WTC11 (cell line): ENCODE results near the gene GZF1. TPM values are rescaled to one million over a fixed set of nuclear protein-coding genes. Genes with fewer than 3 reads are reported as not detected.

ENCODE experiments used
- ATAC-seq: fragments of 200-7000 bp; cut with Tn5 transposase; 2 replicates; pipeline ENCODE4 v1.10.0; 2021; ENCODE audit warnings: mild to moderate bottlenecking, moderate library complexity
- CTCF ChIA-PET: fragments of 300-600 bp; sonication (Branson Sonifier 250); formaldehyde crosslinking; loops from one replicate; lab custom pipeline; 2021; ENCODE audit warnings: antibody characterized with exemption; lab: Charles Lee
- POLR2A ChIA-PET: fragments of 350-600 bp; sonication (Branson Sonifier 250); formaldehyde crosslinking; loops from one replicate; lab custom pipeline; 2021; ENCODE audit warnings: antibody characterized with exemption; lab: Charles Lee
- DNase-seq: peaks from one replicate; pipeline ENCODE4 v3.0.0; 2021; ENCODE audit warnings: low spot score
- H3K27ac Mint-ChIP-seq: 2 replicates; pipeline ENCODE4 v1.8.0; 2021; ENCODE audit warnings: mixed read lengths
- H3K27me3 Mint-ChIP-seq: 2 replicates; pipeline ENCODE4 v1.8.0; 2021; ENCODE audit warnings: low read depth, mild to moderate bottlenecking, moderate library complexity, mixed read lengths
- H3K36me3 Mint-ChIP-seq: 2 replicates; pipeline ENCODE4 v1.8.0; 2021; ENCODE audit warnings: mixed read lengths
- H3K4me1 Mint-ChIP-seq: 2 replicates; pipeline ENCODE4 v1.8.0; 2022; ENCODE audit warnings: mixed read lengths
- H3K4me3 Mint-ChIP-seq: 2 replicates; pipeline ENCODE4 v1.8.0; 2021; ENCODE audit warnings: mild to moderate bottlenecking, moderate library complexity, mixed read lengths
- H3K9me3 Mint-ChIP-seq: 2 replicates; pipeline ENCODE4 v1.8.0; 2021; ENCODE audit warnings: mixed read lengths
- CREM ChIP-seq: sonication (generic); formaldehyde crosslinking; IDR thresholded peaks from 2 replicates; pipeline ENCODE4 v1.8.1; 2022; ENCODE audit warnings: mild to moderate bottlenecking, missing genetic modification reagents, moderate library complexity
- ELF4 ChIP-seq: sonication (generic); formaldehyde crosslinking; IDR thresholded peaks from 2 replicates; pipeline ENCODE4 v1.8.1; 2022; ENCODE audit warnings: low read depth, mild to moderate bottlenecking, moderate library complexity, missing genetic modification reagents
- GABPB1 ChIP-seq: sonication (generic); formaldehyde crosslinking; IDR thresholded peaks from 2 replicates; pipeline ENCODE4 v1.8.1; 2023; ENCODE audit warnings: mild to moderate bottlenecking, missing genetic modification reagents
- GRHL2 ChIP-seq: fragments of 250-450 bp; sonication (Bioruptor Pico); IDR thresholded peaks from 2 replicates; pipeline ENCODE4 v1.8.0; 2022; ENCODE audit warnings: mild to moderate bottlenecking, moderate library complexity; ENCODE audit not compliant: insufficient replicate concordance, severe bottlenecking
- JUN ChIP-seq: sonication (generic); formaldehyde crosslinking; IDR thresholded peaks from 2 replicates; pipeline ENCODE4 v1.8.0; 2023; ENCODE audit warnings: mild to moderate bottlenecking, missing genetic modification reagents
- NFYB ChIP-seq: sonication (generic); formaldehyde crosslinking; conservative IDR thresholded peaks from 2 replicates; pipeline ENCODE4 v1.8.0; 2022; ENCODE audit warnings: low read depth, missing genetic modification reagents
- NR1H2 ChIP-seq: sonication (generic); formaldehyde crosslinking; IDR thresholded peaks from 2 replicates; pipeline ENCODE4 v1.9.0; 2021; ENCODE audit warnings: mild to moderate bottlenecking, moderate library complexity, missing genetic modification reagents
- NR2C2 ChIP-seq: sonication (generic); formaldehyde crosslinking; IDR thresholded peaks from 2 replicates; pipeline ENCODE4 v1.8.0; 2022; ENCODE audit warnings: mild to moderate bottlenecking, missing genetic modification reagents
- OVOL2 ChIP-seq: fragments of 250-450 bp; sonication (Bioruptor Pico); IDR thresholded peaks from 2 replicates; pipeline ENCODE4 v1.9.0; 2021; ENCODE audit warnings: mild to moderate bottlenecking, borderline replicate concordance
- SP1 ChIP-seq: sonication (generic); formaldehyde crosslinking; conservative IDR thresholded peaks from 2 replicates; pipeline ENCODE4 v1.8.1; 2022; ENCODE audit warnings: missing genetic modification reagents
- ZNF219 ChIP-seq: sonication (generic); formaldehyde crosslinking; IDR thresholded peaks from 2 replicates; pipeline ENCODE4 v1.8.0; 2023; ENCODE audit warnings: missing genetic modification reagents, mild to moderate bottlenecking, borderline replicate concordance
- ZNF263 ChIP-seq: sonication (generic); formaldehyde crosslinking; IDR thresholded peaks from 2 replicates; pipeline ENCODE4 v1.8.1; 2022; ENCODE audit warnings: low read depth, mild to moderate bottlenecking, moderate library complexity, missing genetic modification reagents
- total RNA-seq: library from RNA; stranded (reverse); gene quantifications from 3 replicates; pipeline ENCODE4 v1.2.3, GENCODE V29; 2021
- TF ChIP-seq, protein P1 (sequence below): sonication (generic); formaldehyde crosslinking; IDR thresholded peaks from 2 replicates; pipeline ENCODE4 v1.8.0; 2023; ENCODE audit warnings: mild to moderate bottlenecking, missing genetic modification reagents
- TF ChIP-seq, protein P2 (sequence below): fragments of 250-450 bp; sonication (Bioruptor Pico); conservative IDR thresholded peaks from 2 replicates; pipeline ENCODE4 v1.9.0; 2021; ENCODE audit warnings: mild to moderate bottlenecking
- TF ChIP-seq, protein P3 (sequence below): sonication (generic); formaldehyde crosslinking; IDR thresholded peaks from 2 replicates; pipeline ENCODE4 v1.8.0; 2023; ENCODE audit warnings: missing genetic modification reagents
- TF ChIP-seq, protein P4 (sequence below): sonication (generic); formaldehyde crosslinking; IDR thresholded peaks from 2 replicates; pipeline ENCODE4 v1.8.1; 2022; ENCODE audit warnings: mild to moderate bottlenecking, moderate library complexity, missing genetic modification reagents
- TF ChIP-seq, protein P5 (sequence below): sonication (generic); formaldehyde crosslinking; IDR thresholded peaks from 2 replicates; pipeline ENCODE4 v1.8.1; 2022; ENCODE audit warnings: low read depth, missing genetic modification reagents, borderline replicate concordance

Gene GZF1
- total RNA-seq, 1 experiment from 2014 or later = 9.5 TPM

DNA sequence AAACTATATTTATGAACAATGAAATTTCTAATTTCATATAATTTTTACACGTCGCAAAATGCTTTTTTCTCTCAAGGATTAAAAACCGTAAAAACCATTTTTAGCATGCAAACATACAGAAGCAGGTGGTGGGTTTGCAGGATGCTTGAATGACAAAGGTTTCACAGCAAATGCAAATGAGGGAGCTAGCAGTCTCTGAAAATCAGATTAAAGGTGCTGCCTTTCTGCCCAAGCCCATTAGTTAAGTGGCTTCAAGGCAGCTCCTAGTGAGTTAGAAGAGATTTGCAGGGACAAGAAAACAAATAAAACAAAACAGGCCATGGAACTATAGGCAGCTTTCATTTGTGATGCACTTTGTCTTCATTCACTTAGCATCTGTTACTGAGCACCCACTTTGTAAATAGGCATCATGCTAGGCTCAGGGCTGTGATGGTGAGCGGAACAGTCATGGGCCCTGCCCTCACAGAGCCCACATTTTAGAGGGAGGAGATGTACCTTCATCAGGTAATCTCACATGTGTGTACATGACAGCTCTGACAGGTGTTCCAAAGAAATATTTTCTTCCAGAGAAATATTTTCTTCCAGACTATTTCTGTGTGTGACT lies 29.8 kb downstream of the GZF1 start:
- H3K4me3 Mint-ChIP-seq = peak overlapping the region; percentile 22
- ATAC-seq (peak; percentile 87), DNase-seq (no peak)
- no peaks in the 10 kb centered on the region; the same call in 1 of the 2 replicates for H3K9me3 Mint-ChIP-seq
- POLR2A ChIA-PET = interaction anchor here (1.2 kb wide), 1 partner anchor 42 kb away, joined by 4 read pairs; no protein-coding TSS in a partner anchor
- CTCF ChIA-PET = interaction anchor here (0.8 to 2.5 kb wide), 5 partner anchors 30 to 341 kb away, joined by 3 to 10 read pairs (median 5); partner anchors contain the start of gene NAPB
- peaks cover 68% of the 10 kb centered on the region for H3K36me3 Mint-ChIP-seq
- no peaks in the 10 kb centered on the region for H3K27me3 Mint-ChIP-seq
- H3K4me1 Mint-ChIP-seq = peaks cover 53% of the 10 kb centered on the region
- H3K27ac Mint-ChIP-seq = peak overlapping the region; percentile 86
- TF ChIP-seq GABPB1 (CRISPR knock-in tag) (no peak), SP1 (CRISPR knock-in tag) (no peak), NFYB (no peak)
- TF ChIP-seq, protein P1, sequence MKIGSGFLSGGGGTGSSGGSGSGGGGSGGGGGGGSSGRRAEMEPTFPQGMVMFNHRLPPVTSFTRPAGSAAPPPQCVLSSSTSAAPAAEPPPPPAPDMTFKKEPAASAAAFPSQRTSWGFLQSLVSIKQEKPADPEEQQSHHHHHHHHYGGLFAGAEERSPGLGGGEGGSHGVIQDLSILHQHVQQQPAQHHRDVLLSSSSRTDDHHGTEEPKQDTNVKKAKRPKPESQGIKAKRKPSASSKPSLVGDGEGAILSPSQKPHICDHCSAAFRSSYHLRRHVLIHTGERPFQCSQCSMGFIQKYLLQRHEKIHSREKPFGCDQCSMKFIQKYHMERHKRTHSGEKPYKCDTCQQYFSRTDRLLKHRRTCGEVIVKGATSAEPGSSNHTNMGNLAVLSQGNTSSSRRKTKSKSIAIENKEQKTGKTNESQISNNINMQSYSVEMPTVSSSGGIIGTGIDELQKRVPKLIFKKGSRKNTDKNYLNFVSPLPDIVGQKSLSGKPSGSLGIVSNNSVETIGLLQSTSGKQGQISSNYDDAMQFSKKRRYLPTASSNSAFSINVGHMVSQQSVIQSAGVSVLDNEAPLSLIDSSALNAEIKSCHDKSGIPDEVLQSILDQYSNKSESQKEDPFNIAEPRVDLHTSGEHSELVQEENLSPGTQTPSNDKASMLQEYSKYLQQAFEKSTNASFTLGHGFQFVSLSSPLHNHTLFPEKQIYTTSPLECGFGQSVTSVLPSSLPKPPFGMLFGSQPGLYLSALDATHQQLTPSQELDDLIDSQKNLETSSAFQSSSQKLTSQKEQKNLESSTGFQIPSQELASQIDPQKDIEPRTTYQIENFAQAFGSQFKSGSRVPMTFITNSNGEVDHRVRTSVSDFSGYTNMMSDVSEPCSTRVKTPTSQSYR (CRISPR knock-in tag) = no peak

DNA sequence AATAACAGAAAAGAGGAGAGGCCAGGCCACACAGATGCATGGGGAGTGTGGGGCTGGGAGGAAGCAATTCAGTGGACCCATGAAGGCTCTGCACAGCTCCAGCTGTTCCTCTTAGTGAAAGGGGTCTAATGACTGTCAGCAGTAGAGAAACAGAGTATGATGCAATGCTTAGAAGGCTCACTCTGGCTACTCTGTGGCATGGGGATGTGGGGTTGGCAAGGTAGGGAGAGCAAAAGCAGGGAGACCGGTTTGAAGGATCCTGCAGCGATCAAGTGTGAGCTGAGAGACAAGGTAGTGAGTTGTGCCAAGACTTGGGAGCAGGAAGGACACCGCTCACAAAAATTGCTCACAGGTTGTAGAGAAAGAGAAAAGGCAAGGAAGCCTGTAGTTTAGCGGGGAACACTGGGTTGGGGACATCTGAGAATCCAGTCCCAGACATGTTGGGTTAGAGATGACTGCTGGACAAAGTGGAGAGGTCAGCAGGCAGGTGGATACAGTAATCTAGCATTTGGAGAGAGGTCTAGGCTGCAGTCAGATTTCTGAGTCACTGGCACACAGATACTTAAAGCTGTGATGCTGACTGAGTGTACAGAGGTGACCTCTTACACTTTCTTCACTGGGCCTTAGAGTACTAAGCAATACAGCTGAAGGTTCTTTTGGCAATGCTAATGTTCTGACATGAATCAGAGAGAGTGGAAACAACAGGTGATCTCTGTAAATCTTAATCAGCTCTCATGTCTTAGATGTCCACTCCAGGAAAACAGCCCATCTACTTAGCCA lies 32.2 kb downstream of the GZF1 start:
- Mint-ChIP-seq H3K36me3 (peaks cover 48% of the 10 kb centered on the region), H3K4me1 (peaks cover 53% of the 10 kb centered on the region)
- ATAC-seq = no peak
- no peak for TF ChIP-seq NR1H2 (CRISPR knock-in tag)
- TF ChIP-seq, all 79 proteins: peak for 0
- POLR2A ChIA-PET = no interaction called here
- H3K9me3 Mint-ChIP-seq = no peaks in the 10 kb centered on the region
- no peak overlapping the region for H3K4me3 Mint-ChIP-seq
- CTCF ChIA-PET = no interaction called here
- no peak for DNase-seq
- H3K27me3 Mint-ChIP-seq = no peaks in the 10 kb centered on the region
- peak overlapping the region; percentile 69 for H3K27ac Mint-ChIP-seq

DNA sequence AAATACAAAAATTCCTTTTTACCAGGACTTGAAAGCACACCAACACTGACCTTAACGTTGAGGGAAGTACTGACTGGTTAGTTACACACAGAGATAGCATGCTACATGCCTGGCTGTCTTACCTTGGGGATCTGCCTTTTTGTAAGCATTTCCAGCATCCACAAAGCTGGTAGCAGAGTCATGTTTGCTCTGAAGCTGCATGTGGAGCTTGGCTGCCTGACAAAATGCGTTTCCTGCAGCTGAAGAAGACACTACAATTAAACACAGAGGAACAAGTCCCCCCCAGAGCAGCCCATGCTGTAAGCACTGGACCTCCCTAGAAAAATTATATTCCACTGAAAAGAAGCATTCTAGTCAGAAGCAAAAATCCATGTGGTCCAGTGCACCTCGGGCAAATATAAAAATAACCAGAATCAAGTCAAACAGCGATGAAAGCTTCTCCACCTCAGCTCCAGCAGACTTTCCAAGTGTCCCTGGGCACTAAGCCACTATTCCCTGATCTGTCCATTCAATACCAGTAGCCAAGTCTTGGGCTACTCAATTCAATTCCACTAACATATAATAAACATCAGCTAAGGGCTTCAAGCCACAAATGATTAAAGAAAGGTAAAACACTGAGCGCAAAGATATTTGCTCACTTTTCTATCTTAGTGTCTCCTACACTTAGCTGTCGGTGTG lies 35.1 kb downstream of the GZF1 start:
- ChIA-PET CTCF (no interaction called here), POLR2A (no interaction called here)
- TF ChIP-seq OVOL2 (CRISPR knock-in tag) (no peak), GRHL2 (no peak), NR2C2 (no peak), ZNF219 (CRISPR knock-in tag) (no peak), ZNF263 (CRISPR knock-in tag) (no peak), ELF4 (no peak), JUN (CRISPR knock-in tag) (no peak), CREM (CRISPR knock-in tag) (no peak)
- TF ChIP-seq, protein P2, sequence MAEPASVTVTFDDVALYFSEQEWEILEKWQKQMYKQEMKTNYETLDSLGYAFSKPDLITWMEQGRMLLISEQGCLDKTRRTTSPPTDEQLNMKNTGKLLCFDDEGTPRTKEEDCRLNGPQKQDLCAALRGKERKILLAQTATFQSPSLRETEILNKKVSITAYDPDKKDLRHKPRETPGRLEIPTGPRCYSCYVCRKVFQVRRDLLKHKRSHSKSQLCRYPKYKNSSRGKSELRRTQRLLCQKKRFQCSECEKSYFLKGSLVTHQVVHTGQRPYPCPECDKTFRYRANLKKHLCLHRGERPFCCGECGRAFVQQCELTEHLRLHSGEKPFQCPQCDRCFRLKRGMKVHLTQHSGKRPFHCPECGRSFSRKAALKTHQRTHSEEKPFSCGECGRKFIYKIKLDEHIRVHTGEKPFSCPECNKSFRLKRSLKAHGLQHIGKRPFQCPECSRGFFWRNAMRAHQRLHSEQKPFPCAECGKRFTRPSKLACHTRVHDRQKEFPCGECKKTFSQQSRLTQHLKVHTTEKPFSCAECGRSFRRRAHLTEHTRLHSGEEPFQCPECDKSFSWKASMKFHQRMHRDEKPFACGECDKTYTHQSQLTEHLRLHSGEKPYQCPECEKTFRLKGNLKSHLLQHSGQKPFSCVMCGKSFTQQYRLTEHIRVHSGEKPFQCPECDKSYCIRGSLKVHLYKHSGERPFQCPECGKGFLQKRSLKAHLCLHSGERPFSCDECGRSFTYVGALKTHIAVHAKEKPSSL (CRISPR knock-in tag) = no peak
- TF ChIP-seq, protein P3, sequence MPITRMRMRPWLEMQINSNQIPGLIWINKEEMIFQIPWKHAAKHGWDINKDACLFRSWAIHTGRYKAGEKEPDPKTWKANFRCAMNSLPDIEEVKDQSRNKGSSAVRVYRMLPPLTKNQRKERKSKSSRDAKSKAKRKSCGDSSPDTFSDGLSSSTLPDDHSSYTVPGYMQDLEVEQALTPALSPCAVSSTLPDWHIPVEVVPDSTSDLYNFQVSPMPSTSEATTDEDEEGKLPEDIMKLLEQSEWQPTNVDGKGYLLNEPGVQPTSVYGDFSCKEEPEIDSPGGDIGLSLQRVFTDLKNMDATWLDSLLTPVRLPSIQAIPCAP = no peak
- TF ChIP-seq, protein P1 (CRISPR knock-in tag) = no peak
- TF ChIP-seq, protein P4, sequence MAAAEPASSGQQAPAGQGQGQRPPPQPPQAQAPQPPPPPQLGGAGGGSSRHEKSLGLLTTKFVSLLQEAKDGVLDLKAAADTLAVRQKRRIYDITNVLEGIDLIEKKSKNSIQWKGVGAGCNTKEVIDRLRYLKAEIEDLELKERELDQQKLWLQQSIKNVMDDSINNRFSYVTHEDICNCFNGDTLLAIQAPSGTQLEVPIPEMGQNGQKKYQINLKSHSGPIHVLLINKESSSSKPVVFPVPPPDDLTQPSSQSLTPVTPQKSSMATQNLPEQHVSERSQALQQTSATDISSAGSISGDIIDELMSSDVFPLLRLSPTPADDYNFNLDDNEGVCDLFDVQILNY (CRISPR knock-in tag) = no peak
- TF ChIP-seq, protein P5, sequence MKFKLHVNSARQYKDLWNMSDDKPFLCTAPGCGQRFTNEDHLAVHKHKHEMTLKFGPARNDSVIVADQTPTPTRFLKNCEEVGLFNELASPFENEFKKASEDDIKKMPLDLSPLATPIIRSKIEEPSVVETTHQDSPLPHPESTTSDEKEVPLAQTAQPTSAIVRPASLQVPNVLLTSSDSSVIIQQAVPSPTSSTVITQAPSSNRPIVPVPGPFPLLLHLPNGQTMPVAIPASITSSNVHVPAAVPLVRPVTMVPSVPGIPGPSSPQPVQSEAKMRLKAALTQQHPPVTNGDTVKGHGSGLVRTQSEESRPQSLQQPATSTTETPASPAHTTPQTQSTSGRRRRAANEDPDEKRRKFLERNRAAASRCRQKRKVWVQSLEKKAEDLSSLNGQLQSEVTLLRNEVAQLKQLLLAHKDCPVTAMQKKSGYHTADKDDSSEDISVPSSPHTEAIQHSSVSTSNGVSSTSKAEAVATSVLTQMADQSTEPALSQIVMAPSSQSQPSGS = no peak

More for the DNA sequence above, 35.1 kb downstream of the GZF1 start:
- Mint-ChIP-seq H3K27ac (peak overlapping the region; percentile 48), H3K9me3 (no peaks in the 10 kb centered on the region), H3K4me1 (peaks cover 32% of the 10 kb centered on the region), H3K27me3 (no peaks in the 10 kb centered on the region), H3K36me3 (peaks cover 37% of the 10 kb centered on the region), H3K4me3 (no peak overlapping the region)
- ATAC-seq = no peak
- no peak for DNase-seq
